Pancreas (tissue), 10 donors: Measurements from ENCODE around the gene SPTBN1. TPM values are rescaled to one million over a fixed set of nuclear protein-coding genes. Genes with fewer than 3 reads are reported as not detected.
"Not testable (repeated sequence)": the region's sequence is repeated elsewhere in the genome, so short reads cannot be mapped to it uniquely, and the experiment has no call there.

Experiments
- ATAC-seq, 4 donors: fragments of 200-7000 bp; cut with Tn5 transposase; one replicate each; pipeline versions ENCODE4 v1.8.0 to v1.9.1; 2020; ENCODE audit warnings: mild to moderate bottlenecking in 4 of 4, moderate library complexity in 4 of 4
- DNase-seq, 6 donors: peaks; one replicate each; pipeline ENCODE4 v3.0.0-alpha.2; 2020
- FAIRE-seq: peaks from 2 replicates; lab custom pipeline; 2012; peaks lifted over from hg19 to GRCh38; lab: Jason Lieb, UNC
- H3K27ac ChIP-seq, 4 donors: fragments of 200-600 bp; sonication (generic); 1 replicate in 3 of 4; 2 replicates in 1 of 4; pipeline versions ENCODE4 v1.5.0 to v1.8.0; 2020
- H3K27me3 ChIP-seq, 4 donors: fragments of 200-600 bp; one replicate each; pipeline ENCODE4 v1.8.0; 2021
- H3K36me3 ChIP-seq, 3 donors: fragments of 200-600 bp; sonication (generic) in 1 of 3; one replicate each; pipeline versions ENCODE4 v1.5.0 to v1.8.0; 2020 to 2021
- H3K4me1 ChIP-seq, 3 donors: fragments of 200-600 bp; one replicate each; pipeline ENCODE4 v1.8.0; 2021
- H3K4me3 ChIP-seq, 4 donors: fragments of 200-600 bp; sonication (generic) in 2 of 4; one replicate each; pipeline versions ENCODE4 v1.5.0 to v1.8.0; 2020 to 2021
- H3K9me3 ChIP-seq, 4 donors: fragments of 200-600 bp; one replicate each; pipeline ENCODE4 v1.8.0; 2021
- WGBS, 2 donors: extraction: QIAGEN DNeasy Blood & Tissue Kit; methylation state at CpG; one replicate each; pipeline ENCODE4 v1.1.7; 2013; 5-methylcytosine and 5-hydroxymethylcytosine counted together
- intact Hi-C, 3 donors: fragments of 100-400 bp; cut with DNase I; formaldehyde crosslinking; loops; one replicate each; pipeline versions ENCODE4 v1.11.1 to v1.14.2; 2022
- polyA plus RNA-seq, 2 donors: library from polyadenylated mRNA; stranded (reverse); fragments of 200-250 nt; gene quantifications; one replicate each; pipeline ENCODE4 v1.2.3, GENCODE V29; 2013
- total RNA-seq, 6 donors: library from RNA; stranded (reverse); fragmentation: NEBNext Ultra II Directional in 4 of 6; extraction: Animal tissue kit (Norgen Biotek cat#: 25700) in 4 of 6; gene quantifications; one replicate each; pipeline versions ENCODE4 v1.2.1 to v1.2.4, GENCODE V29; 2021 to 2023
- TF ChIP-seq, protein P1 (sequence below), 4 donors: fragments of 200-600 bp; sonication (generic) in 3 of 4; IDR thresholded peaks; one replicate each; pipeline versions ENCODE4 v1.5.0 to v1.8.0; 2021; ENCODE audit warnings: antibody characterized with exemption in 4 of 4
- donor health status: healthy with polysubstance abuse.
- donor health status: DM: no; HTN: no; CAD: no; lungs with moderate emphysema.
- donor health status: DM: no; HTN: no; CAD: no.
- donor health status: control.
- donor health status: control.
- donor health status: Bipolar disorder and iron deficiency.
- donor health status: DM: yes; HTN: yes; CAD: no.
- donor health status: DM: no; HTN: no; CAD: no.
- donor health status: DM: no; HTN: no; CAD: no.
- donor health status: DM: yes; HTN: yes; CAD: no.

SPTBN1 gene
- total and polyA plus RNA-seq, 8 donors, result 43.8 to 192 (median 84.4) TPM

DNA sequence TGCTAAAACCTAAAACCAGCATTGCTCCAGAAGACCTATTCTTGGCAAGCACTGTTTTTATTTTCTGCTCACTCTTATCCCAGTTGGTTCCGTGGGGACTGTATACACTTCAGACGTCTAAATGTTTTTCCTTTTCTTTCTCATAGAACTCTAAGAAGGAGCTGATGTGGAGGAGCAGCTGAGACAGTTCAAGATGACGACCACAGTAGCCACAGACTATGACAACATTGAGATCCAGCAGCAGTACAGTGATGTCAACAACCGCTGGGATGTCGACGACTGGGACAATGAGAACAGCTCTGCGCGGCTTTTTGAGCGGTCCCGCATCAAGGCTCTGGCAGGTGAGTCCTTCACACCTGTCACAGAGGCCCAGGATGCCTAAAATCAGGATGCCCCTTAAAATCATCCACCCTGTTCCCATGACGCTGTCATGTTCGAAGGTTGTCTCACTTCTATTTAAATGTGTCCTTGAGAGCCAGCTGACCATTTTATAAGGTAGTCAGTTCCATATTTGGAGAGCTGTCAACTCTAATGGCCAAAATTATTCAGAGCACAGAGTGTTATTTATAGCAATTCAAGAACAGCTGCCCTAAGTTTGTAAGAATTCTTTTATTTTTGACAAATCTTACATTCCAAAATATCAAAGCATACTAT is 70.2 kb downstream of the SPTBN1 start:
- FAIRE-seq, result no peak
- no peak overlapping the region for H3K27ac ChIP-seq
- ATAC-seq, result no peak

DNA sequence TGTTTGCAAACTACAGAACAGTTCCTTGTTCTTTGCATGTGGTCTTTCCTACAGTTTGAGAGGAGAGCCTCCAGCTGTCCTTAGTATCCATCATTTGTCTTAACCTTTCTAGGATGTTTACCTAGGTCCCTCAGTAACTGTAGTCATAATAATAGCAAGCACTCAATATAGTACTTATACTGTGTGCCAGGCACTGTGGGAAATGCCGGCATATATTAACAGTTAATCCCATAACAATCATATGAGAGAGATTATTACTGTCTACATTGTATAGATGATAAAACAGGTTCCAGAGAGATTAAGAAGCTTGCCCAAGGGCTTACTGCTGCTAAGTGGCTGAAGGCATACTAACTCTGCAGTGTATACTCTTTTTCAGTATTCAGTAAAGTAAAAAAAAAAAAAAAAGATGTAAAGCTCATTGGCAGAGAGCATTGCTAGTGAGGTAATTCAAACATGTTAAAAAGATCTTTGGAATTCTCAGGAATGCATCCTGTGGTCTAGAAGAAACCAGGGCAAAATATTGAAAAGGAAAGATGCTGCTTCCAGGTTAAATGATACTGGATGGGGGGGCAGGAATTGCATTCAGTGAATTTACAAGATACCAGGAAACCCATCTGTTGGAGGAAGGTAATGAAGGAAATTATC is 72.3 kb downstream of the SPTBN1 start:
- Histone ChIP-seq H3K36me3 (no peaks in the 10 kb centered on the region), H3K4me1 (peaks cover 0 to 6% (median 0%) of the 10 kb centered on the region in 3 donors), H3K27me3 (no peaks in the 10 kb centered on the region), H3K9me3 (no peaks in the 10 kb centered on the region), H3K4me3 (no peak overlapping the region), H3K27ac (no peak overlapping the region)
- no peak for DNase-seq
- no peak for ATAC-seq
- intact Hi-C loops, result loop anchor here in 1 of 3 donors (10.0 kb wide), 1 partner anchor 136 kb away; no protein-coding TSS in a partner anchor
- TF ChIP-seq, protein P1, sequence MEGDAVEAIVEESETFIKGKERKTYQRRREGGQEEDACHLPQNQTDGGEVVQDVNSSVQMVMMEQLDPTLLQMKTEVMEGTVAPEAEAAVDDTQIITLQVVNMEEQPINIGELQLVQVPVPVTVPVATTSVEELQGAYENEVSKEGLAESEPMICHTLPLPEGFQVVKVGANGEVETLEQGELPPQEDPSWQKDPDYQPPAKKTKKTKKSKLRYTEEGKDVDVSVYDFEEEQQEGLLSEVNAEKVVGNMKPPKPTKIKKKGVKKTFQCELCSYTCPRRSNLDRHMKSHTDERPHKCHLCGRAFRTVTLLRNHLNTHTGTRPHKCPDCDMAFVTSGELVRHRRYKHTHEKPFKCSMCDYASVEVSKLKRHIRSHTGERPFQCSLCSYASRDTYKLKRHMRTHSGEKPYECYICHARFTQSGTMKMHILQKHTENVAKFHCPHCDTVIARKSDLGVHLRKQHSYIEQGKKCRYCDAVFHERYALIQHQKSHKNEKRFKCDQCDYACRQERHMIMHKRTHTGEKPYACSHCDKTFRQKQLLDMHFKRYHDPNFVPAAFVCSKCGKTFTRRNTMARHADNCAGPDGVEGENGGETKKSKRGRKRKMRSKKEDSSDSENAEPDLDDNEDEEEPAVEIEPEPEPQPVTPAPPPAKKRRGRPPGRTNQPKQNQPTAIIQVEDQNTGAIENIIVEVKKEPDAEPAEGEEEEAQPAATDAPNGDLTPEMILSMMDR (IDR thresholded peaks at IDR 0.05), result no peak
- WGBS, 2 donors, result 77 to 84% methylated on average over 1 of the region's 1 CpG
- no peak for FAIRE-seq

More for the DNA sequence above, 70.2 kb downstream of the SPTBN1 start:
- no peak for DNase-seq
- intact Hi-C loops, result loop anchor here in 1 of 3 donors (10.0 kb wide), 1 partner anchor 138 kb away; no protein-coding TSS in a partner anchor
- no peaks in the 10 kb centered on the region for H3K9me3 ChIP-seq
- H3K27me3 ChIP-seq, result no peaks in the 10 kb centered on the region
- TF ChIP-seq, protein P1 (IDR thresholded peaks at IDR 0.05), result no peak
- no peak overlapping the region for H3K4me3 ChIP-seq
- 84 to 89% methylated on average over 12 of the region's 12 CpGs for WGBS, 2 donors
- H3K4me1 ChIP-seq, result peaks cover 0 to 6% (median 3%) of the 10 kb centered on the region in 3 donors
- no peaks in the 10 kb centered on the region for H3K36me3 ChIP-seq

DNA sequence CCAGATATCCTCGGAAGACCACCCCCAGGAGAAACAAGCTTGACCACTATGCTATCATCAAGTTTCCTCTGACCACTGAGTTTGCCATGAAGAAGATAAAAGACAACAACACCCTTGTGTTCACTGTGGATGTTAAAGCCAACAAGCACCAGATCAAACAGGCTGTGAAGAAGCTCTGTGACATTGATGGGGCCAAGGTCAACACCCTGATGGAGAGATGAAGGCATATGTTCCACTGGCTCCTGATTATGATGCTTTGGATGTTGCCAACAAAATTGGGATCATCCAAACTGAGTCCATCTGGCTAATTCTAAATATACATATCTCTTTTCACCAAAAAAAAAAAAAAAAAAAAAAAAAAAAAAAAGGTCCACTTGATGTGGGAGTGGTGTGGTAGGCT is 73.4 kb downstream of the SPTBN1 start:
- intact Hi-C loops, result loop anchor here in 1 of 3 donors (10.0 kb wide), 1 partner anchor 135 kb away; no protein-coding TSS in a partner anchor
- not testable (repeated sequence) for H3K27me3 ChIP-seq, H3K27ac ChIP-seq, FAIRE-seq, DNase-seq, H3K4me1 ChIP-seq, ATAC-seq, H3K9me3 ChIP-seq, H3K4me3 ChIP-seq, H3K36me3 ChIP-seq
- 94 to 100% methylated on average over 1 of the region's 1 CpG for WGBS, 2 donors

DNA sequence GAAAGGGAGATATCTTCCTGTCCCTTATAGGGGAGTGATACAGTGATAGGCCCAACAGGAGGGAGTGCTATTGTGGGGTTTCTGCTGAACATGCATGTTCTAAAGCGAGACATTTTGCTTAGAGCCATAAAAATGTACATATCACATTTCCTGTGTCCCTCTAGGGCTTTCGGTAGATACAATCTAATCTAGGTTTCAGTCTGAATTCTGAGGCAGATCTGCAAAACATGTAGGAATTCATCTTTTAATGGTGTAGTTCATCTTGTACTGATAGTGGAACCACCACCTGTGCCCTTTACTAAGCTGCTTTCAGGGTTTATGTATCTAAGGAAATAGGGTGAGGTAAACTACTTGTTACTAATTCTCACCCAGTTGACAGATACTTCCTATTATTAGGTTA is 73.8 kb downstream of the SPTBN1 start:
- no peaks in the 10 kb centered on the region for H3K36me3 ChIP-seq
- H3K27me3 ChIP-seq, result no peaks in the 10 kb centered on the region
- no peak overlapping the region for H3K27ac ChIP-seq
- TF ChIP-seq, protein P1 (IDR thresholded peaks at IDR 0.05), result no peak
- ATAC-seq (no peak), DNase-seq (no peak), FAIRE-seq (no peak)
- H3K9me3 ChIP-seq, result no peaks in the 10 kb centered on the region
- peaks cover 0 to 5% (median 0%) of the 10 kb centered on the region in 3 donors for H3K4me1 ChIP-seq
- 93% methylated on average over 2 of the region's 2 CpGs for WGBS, 2 donors
- intact Hi-C loops, result loop anchor here in 1 of 3 donors (10.0 kb wide), 1 partner anchor 135 kb away; no protein-coding TSS in a partner anchor
- no peak overlapping the region for H3K4me3 ChIP-seq

DNA sequence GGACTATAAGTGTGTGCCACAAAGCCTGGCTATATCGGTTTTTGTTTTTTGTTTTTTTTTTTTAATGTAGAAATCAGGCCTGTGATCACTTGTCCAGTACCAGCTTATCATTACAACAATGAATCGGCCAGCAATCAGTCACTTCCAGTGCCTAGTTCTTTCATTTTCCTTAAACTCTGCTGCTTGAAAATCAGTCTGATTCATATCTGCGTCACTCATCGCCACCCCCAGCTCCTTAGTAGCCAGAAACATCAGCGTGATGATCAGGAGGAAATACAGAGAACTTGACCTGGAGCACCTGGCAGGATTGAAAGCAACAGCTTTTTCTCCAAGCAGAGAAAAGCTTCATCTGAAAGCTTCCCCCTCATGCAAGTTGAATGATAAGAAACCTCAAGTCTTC is 75.4 kb downstream of the SPTBN1 start:
- Histone ChIP-seq H3K27me3 (no peaks in the 10 kb centered on the region), H3K36me3 (no peaks in the 10 kb centered on the region), H3K4me3 (no peak overlapping the region), H3K9me3 (no peaks in the 10 kb centered on the region), H3K27ac (peak overlapping the region in 1 of 4 donors; percentile 35), H3K4me1 (peaks cover 0 to 11% (median 0%) of the 10 kb centered on the region in 3 donors)
- ATAC-seq, result peak in 1 of 4 donors; percentile 48
- intact Hi-C loops, result no loop called here
- no peak for FAIRE-seq
- 75 to 78% methylated on average over 5 of the region's 5 CpGs for WGBS, 2 donors
- TF ChIP-seq, protein P1 (IDR thresholded peaks at IDR 0.05), result no peak
- no peak for DNase-seq
